GM21529 (cell line): ENCODE data around the gene PTPRCAP.

Experiments used
- ATAC-seq: cut with Tn5 transposase; IDR thresholded peaks from one replicate; pipeline ENCODE4 v1.9.1; 2021; ENCODE audit not compliant: unreplicated experiment

The PTPRCAP gene

DNA sequence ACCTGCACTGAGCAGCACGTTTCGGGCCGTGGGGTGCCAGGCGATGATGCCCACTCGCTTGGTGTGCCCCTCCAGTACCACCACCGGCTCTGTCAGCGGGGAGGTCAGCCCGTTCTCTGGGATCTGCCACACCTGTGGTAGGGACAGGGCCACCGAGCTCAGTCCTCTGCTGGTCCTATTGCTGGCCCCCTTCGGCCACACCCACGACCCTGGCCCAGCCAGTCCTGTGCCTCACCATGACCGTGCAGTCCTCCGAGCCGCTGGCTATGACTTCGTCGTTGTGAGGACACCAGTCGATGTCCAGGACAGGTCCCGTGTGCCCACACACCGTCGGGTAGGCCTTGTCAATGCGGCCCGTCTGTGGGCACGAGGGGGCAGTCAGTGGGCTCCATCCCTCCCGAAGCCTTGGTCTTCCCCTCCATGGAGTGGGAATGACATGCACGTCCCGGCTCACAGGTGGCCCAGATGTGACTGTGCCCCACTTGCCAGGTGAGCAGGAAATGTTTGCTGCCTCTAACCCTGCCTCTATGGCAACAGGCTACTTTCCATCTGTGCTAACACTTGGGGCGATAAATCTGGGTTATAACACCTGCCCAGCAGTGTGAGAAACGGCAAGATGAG lies 4.4 kb upstream of the PTPRCAP start:
- no peak for ATAC-seq

DNA sequence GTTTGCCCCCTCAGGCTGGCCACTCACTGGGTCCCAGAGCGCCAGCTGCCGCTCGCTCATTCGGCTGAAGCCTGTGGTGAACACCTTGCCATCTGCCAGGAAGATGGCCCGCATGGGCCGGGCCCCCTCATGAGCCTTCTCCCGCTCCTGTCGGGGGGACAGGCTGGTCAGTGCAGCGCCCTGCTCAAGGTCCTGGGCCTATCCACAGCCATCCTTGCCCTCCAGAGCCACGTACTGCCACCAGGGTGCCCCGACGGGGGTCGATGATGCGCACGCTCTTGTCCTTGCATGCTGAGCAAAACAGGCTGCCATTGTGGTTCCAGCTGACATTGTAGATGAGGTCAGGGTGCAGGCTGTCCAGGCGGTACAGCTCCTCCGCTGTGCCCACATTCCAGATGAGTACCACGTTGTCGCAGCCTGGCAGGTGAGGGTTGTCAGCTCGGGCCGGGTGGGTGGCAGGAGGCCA lies 3.6 kb upstream of the PTPRCAP start:
- no peak for ATAC-seq

DNA sequence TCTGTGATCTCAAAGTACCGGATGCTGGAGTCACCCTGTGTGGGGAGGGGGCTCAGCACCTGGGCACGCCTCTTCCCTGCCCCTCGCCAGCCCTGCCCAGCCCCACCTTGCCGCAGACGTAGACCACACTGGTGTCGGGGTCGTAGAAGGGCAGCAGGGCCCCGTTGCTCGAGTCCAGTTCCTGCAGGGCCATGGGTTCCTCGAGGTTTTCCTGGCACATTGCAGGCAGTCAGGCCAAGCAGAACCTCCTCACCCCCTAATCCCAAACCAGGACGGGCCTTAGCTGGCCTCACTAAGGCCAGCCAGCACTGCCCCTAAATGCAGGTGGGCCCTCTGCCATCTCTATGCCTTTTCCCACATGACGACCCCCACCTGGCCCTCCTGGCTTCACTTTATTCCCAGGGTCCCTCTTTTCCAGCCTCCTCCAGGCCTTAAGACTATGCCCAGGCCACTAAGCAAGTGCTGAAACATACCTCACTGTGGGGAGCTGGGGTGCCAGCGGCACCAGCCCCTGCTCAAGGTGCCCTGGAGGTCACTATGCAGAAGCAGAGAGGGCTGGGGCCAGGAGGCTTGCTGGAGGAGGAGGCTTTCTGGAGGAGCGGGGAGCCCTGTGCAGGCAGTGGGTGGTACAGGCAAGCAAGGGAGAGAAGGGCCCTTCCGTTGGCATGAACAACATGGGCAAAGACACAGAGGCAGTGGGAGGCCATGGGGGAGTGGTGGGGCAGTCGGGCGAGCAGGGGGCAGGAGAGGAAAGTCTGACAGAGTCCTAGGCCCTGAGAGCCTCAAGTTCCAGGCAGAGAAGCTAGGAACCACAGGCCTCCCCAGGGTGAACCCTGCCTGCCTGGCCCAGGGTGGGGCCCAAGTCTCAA lies 3.0 kb upstream of the PTPRCAP start:
- ATAC-seq = no peak

DNA sequence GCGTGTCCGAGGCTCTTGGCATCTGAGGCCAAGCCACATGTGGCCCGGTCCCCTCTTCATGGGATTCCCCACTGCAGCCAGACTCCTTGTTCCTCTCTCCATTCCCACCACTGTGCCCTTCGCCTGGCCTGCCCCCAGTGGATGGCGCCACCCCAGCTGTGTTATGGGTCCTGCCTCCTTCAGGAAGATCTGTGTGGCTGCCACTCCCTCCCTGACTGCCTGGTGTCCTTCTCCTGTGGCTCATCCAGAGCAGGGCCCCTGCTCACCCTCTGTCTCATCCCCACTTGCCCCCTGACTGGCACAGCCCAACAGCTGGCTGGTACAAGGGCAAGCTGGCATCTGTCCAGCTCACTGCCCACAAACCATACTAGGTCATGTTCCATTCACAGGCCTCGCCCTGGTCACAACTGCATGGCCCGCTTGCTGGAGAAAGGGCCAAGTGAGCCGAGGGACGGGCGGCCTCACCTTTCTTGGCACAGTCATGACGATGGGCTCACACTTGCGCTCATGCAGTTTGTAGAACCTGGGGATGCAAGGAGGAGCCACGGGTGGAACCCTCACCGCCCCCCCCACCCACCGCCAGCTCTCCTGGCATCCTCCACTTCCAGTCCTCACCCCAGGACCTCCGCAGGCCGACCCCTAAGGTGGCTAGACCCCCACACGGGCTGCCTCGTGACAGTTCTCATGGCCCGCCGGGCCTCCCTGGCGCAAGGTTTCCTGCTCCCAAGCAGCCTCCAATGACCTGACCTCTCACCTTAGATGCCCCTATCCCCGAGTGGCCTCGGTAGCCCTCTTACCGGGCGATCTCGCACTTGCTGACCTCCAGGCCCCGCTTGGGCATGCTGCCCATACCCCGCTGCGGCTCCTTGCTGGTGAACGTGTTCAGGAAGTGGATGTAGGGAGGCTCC lies 2.1 kb upstream of the PTPRCAP start:
- ATAC-seq = no peak

DNA sequence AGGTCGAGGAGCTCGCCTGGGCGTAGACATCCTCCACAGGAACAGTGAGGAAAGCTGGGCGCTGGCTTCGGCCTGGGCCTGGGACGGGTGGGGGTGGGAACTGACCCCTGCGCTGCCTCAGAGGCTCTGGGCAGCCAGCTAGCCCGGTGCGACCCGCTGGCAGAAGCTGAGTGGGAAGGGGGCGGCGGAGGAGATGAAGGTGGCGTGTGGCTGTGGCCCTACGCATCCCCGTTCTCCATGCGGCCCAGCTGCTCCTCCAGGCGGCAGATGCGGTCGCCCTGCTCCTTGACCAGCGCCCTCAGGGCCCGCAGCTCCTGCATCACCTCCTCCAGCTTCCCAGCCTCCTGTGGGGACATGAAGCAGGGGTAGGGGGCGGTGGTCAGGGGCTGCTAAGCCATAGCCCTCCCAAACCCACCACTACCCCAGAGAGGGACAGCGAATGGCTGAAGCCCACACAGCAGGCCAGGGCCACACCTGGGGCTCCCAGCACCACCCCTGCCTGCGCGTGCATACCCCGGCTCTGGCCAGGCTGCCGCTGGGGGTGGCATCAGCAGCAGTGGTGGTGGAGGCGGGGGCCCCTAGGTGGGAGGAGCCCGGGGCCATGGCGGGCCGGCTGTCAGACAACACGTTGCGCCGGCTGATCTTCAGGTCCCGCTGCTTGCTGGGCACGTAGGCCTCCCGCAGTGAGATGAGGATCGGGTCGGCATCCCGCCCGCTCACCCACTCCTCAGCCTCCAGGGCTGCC lies 848 bp upstream of the PTPRCAP start:
- peak; percentile 27 for ATAC-seq

DNA sequence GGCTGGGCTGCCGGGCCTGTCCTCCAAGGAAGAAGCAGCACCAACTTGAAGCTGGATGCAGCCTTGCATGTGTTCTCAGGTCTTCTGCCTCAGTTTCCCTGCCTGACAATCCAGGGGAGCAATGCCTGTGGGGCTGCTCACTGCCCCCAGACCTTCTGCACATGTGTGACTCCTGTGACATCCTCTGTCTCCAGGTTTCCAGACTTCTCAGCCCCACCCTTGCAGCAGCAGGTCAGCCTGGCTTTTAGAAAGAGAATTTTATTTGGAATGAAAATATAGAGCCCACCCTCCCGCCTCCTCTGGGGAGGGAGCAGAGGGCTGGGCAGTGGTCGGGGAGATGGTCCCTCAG lies 301 bp upstream of the PTPRCAP start:
- ATAC-seq = no peak

DNA sequence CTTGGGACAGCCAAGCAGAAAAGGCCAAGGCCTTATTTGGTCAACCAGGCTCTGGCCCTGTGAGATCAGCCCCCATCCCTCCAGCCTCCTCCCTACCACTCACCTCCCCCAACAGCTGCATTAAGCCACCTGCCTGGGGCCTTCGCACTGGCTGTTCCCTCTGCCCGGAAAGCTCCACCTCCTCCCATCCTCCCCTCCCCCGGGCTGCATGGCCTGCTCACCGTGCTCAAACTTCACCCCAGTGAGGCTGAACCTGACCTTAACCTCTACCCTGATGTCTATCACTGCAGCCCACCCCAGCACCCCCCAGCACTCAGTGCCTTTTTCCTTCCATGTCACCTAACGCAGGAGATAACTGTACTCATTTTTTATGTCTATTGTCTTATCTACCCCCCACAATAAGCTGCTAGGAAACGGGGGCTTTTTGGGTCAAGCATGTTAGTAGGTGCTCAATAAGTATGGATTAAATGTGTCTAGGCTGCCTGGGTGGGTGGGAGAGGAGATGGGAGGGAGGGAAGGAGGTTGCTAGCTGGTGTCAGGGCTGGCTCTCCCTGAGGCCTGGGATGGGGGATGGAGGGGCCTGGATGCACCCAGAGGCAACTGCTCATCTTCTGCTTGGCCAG lies 912 bp downstream of the PTPRCAP start:
- peak; percentile 34 for ATAC-seq

DNA sequence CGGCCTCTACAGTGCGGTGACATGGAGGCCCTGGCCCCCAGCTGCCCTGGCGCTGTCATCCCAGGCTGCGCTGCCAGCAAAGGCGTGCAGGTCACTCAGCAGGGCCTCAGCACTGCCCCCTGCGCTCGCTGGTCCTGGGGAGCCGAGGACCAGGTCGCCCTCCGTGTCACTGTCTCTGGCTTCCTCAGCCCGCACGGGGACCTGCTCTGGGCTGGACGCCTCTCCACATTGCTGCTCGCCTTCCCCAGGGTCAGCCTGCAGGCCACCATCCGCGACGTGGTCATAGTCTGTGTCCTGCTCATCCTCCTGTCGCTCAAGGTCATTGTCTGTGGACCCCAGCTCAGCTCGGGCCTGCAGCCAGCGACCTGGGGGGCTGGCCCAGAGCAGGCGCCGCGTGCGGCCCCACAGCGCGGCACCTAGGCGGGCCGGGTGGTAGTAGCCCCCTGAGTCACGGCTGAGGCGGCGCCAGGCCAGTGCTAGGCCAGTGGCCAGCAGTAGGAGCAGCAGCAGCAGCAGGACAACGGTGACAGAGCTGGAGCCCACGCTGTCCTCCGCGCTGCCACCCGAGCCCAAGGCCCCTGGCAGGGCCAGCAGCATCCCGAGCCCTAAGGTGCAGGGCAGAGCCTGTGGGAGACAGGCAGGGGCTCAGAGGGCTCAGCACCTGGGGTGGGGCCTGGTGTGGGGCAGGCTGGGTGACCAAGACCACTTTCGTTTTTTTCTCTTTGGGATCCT lies 1.6 kb downstream of the PTPRCAP start:
- no peak for ATAC-seq

DNA sequence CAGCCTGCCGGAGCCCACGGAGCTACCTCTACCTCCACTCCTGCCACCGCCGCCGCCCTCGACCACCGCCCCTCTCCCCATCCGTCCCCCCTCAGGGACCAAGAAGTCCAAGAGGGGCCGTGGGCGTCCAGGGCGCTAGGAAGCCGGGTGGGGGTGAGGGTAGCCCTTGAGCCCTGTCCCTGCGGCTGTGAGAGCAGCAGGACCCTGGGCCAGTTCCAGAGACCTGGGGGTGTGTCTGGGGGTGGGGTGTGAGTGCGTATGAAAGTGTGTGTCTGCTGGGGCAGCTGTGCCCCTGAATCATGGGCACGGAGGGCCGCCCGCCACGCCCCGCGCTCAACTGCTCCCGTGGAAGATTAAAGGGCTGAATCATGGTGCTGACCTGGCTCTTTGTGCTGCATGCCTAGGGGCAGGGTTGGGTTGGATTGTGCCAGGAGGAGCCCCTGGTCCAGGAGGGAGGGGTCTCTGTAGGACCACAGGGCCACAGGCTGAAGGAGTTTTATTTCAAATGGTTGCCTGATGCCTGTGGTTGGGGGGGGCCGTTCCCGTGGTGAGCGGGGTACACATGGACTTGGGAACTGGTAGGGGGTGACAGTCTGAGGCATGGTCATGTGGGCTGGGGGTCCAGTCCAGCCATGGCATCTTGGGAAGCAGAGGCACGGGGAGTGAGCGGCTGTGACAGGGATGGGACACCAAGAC lies 2.3 kb downstream of the PTPRCAP start:
- ATAC-seq = no peak

DNA sequence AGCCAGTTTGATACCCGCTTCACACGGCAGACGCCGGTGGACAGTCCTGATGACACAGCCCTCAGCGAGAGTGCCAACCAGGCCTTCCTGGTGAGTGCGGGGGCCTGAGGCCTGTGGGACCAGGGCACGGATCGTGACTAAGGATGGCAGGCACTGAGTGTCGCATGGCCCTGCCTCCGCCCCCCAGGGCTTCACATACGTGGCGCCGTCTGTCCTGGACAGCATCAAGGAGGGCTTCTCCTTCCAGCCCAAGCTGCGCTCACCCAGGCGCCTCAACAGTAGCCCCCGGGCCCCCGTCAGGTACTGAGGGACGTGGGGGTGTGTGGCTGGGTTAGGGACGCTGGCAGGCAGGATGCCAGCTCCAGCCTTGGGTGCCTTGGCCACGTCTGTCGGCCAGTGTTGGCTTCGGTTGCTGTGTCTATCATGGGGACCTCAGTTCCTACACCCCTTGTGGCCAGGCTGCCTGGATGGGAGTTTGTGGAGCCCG lies 3.0 kb downstream of the PTPRCAP start:
- ATAC-seq = no peak

DNA sequence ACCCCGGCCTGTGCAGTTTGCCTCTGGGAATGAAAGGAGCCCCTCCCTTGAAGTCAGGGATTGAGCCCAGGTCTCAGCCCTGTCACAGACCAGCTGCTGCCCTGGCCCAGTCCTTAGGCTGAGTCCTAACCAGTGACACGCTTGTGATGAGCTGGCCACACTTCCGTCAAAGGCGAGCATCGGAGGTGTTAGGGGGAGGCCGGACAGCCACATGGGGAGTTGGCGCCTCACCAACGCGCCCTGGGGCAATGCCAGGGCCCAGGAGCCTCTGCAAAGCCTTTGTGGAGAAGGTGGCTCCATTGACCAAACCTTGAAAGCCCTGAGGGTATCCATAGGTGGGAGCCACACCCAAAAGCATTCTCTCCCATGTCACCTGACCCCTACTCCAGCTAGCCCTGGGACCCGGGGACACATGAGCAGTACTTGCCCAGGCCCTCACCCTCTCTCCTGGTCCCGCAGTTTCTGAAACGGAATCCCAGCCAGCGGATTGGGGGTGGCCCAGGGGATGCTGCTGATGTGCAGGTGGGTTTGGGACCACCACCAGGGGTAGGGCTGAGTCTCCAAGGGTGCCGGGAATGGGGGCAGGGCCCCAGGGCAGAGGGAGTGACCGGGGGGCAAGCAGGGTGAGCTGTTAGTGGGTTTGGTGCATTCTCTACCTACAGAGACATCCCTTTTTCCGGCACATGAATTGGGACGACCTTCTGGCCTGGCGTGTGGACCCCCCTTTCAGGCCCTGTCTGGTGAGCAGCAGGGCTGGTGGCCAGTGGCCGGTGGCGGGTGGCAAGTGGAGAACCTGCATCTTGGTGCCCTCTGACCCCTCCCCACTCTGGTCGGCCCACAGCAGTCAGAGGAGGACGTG lies 3.7 kb downstream of the PTPRCAP start:
- no peak for ATAC-seq

DNA sequence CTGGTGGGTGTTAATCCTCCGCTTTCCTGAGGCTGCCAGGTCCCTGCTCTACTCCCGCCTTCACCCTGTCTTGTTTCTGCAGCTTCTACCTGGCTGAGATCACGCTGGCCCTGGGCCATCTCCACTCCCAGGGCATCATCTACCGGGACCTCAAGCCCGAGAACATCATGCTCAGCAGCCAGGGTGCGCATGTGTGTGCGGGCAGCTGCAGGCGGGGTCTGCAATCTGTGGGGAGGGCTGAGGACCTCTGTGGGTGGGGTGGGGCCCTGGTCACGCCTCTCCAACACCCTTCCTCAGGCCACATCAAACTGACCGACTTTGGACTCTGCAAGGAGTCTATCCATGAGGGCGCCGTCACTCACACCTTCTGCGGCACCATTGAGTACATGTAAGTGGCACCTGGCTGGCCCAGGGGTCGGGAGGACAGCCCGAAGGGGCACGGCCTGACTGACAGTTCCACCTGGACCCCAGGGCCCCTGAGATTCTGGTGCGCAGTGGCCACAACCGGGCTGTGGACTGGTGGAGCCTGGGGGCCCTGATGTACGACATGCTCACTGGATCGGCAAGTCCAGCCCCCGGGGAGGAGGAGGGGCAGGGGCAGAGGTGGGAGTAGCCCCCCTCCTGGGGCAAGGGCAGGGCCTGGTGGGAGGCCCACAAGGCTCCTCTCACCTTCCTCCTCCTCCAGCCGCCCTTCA lies 4.7 kb downstream of the PTPRCAP start:
- ATAC-seq = no peak

DNA sequence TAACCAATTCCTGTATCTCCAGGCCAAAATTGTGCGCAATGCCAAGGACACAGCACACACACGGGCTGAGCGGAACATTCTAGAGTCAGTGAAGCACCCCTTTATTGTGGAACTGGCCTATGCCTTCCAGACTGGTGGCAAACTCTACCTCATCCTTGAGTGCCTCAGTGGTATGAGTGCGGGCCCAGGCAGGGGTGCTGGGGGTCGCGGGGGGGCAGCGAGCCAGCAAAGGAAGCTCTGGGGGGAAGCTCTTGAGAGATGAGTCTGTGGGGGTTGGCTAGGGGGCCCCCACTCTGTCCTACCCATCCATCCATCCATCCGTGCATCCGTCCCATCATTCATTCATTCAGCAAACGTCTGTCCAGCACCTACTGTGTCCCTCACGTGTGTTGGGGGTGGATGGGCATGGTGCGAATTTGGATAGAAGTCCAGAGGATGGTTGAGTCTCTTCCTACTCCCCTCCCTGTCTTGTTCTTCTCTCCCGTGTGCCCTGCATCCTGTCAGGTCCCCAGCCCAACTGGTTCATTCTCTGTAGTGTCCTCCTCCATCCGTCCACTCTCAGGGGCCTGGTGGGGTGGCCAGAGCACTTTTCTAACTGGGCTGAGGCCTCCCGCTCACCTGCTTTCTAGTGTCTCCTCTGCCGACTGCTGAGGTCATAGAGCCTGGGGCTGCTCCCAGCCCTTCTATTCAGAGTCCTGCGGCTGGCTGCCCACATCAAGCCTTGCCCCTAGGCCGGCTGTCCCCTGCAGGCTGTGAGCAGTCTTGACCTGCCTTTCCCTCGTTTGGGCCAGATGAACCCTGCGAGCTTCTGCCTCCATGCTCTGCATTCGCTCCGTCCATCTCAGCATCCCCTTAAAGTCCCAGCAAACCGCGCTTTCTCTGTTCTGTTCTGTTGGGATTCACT lies 5.9 kb downstream of the PTPRCAP start:
- ATAC-seq = no peak

DNA sequence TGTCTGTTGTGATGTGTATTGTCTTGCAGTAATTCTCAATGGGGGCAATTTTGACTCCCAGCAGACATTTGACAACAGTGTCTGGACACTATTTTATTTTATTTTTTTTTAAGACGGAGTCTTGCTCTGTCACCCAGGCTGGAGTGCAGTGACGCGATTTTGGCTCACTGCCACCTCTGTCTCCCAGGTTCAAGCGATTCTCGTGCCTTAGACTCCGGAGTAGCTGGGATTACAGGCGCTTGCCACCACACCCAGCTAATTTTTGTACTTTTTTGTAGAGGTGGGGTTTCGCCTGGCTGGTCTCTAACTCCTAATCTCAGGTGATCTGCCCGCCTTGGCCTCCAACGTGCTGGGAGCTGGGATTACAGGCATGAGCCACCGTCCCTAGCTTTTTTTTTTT lies 7.8 kb downstream of the PTPRCAP start:
- no peak for ATAC-seq

DNA sequence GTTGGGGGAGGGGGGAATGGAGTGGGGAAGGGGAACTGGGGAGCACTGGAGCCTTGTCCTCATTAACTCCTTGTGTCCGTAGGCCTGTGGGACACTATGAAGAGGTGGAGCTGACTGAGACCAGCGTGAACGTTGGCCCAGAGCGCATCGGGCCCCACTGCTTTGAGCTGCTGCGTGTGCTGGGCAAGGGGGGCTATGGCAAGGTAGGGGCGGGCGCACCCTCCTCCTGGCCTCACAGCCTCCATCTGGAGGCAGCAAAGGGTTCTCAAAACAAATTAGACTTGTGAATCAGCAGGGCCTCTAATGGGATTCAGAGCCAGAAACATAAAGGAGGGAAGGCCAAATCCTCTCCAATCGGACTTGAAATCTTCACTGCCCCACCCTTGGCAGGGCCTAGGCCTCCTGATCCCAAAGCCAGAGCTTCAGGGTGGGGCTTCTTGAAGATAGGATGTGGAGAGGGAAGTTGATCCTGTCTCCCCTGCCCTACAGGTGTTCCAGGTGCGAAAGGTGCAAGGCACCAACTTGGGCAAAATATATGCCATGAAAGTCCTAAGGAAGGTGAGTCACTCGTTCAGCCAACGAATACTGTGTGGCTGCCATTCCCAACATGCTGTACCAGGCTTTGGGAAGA lies 8.3 kb downstream of the PTPRCAP start:
- ATAC-seq = no peak
